ENCODE measurements around the gene CTBP1.
A peak's percentile ranks its signal among the peaks of the same experiment; 100 is the strongest.

CTBP1 gene

GRCh38 chr4:1222036-1222789 lies 26.7 kb downstream of the CTBP1 start:
- DNase-seq, result no peak

DNA sequence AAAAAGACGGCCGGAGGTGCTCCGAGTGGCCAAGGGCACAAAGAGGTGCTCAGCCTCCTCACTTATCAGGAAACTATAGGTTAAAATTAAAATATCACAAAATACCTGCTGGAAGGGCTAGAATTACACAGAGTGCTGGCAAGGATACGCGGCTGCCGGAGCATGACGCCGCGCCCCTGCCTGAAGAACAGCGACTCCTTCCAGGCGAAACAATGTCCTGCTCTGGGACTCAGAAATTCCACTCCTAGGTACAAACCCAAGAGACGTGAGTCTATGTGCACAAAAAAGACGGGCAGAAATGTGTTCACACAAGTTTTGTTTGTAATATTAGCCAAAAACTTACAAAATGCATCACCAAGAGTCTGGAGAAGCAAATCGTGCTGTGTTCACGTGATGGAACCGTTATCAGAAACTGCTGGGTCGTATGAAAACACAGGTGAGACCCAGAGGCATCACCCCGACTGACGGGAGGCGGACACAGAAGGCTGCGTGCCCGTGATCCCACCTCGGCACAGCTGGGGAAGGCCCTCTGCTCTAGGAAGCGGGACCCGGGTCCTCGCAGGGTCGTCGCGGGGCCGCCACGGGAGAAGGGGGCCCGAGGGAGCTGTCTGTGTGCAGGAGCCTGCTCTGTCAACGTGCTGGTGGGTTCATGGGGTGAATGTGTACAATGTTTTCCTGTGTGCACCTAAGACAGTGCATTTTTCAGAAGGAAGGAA lies 27.6 kb downstream of the CTBP1 start:
- no peak for DNase-seq

GRCh38 chr4:1220566-1220965 lies 28.4 kb downstream of the CTBP1 start:
- no peak for DNase-seq

- DNase-seq, result no peak
These were observed 29.4 kb downstream of the CTBP1 start for GRCh38 chr4:1219566-1219950.

- DNase-seq, result no peak
These were observed 30.0 kb downstream of the CTBP1 start for GRCh38 chr4:1218634-1219565.

- DNase-seq, result no peak
These were observed 31.6 kb downstream of the CTBP1 start for GRCh38 chr4:1217366-1217765.

- DNase-seq, result peak; percentile 49
These were observed 32.0 kb downstream of the CTBP1 start for GRCh38 chr4:1216869-1217294.

DNA sequence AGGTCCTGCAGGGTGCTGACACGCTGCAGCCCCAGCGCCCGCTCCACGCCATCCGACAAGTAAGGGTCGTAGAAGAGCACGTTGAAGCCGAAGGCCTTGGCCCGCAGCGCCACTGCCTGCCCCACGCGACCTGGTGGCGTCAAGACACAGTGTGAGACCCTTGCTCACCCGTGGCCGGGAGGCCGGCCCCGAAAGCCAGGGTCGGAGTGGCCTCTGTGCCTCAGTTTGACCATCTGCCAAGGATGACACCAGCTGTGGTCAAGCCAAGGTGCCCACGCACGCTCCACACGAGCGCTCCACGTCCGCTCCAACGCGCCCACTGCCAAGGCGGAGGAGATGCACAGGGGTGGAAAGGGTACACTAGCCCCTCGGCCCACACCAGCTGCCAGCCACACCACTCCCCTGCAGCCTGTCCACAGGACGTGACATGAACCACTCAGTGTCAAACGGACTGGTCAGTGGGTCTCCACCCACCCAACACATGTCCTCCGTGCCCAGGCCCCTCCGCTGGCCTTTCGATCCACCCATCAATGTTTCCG lies 32.8 kb downstream of the CTBP1 start:
- no peak for DNase-seq

- no peak for DNase-seq
These were observed 33.5 kb downstream of the CTBP1 start for GRCh38 chr4:1215141-1216075.

- DNase-seq, result no peak
These were observed 34.5 kb downstream of the CTBP1 start for GRCh38 chr4:1214101-1215095.

DNA sequence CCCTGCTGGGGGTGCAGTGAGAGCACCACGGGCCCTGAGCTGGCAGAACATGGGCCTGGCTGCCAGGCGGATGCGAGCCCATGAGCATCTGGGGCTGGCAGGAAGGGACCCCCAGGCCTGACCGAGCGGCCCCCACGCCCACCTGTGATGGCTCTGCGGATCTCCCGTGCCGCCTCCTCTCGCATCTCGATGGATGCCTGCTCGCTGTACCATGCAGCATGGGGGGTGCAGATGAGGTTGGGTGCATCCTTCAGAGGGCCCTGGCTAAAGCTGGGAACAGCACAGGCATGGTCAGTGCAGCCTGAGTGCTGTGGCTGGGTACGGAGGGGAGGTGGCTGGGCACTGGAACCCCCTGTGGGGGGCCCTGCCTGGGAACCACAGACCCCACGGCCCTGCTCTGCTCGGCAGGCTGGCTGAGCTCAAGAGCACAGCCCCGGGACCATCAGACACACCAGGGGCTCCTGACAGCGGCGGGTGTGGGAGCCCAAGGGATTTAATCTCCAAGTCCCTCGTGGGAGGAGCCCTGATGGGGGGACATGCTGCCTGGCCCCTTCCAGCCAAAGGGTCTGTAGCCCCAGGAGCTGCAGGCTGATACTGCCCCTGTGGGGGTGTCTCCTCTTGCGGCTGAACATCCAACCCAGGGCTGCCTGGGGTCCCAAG lies 35.5 kb downstream of the CTBP1 start:
- DNase-seq, result no peak

DNA sequence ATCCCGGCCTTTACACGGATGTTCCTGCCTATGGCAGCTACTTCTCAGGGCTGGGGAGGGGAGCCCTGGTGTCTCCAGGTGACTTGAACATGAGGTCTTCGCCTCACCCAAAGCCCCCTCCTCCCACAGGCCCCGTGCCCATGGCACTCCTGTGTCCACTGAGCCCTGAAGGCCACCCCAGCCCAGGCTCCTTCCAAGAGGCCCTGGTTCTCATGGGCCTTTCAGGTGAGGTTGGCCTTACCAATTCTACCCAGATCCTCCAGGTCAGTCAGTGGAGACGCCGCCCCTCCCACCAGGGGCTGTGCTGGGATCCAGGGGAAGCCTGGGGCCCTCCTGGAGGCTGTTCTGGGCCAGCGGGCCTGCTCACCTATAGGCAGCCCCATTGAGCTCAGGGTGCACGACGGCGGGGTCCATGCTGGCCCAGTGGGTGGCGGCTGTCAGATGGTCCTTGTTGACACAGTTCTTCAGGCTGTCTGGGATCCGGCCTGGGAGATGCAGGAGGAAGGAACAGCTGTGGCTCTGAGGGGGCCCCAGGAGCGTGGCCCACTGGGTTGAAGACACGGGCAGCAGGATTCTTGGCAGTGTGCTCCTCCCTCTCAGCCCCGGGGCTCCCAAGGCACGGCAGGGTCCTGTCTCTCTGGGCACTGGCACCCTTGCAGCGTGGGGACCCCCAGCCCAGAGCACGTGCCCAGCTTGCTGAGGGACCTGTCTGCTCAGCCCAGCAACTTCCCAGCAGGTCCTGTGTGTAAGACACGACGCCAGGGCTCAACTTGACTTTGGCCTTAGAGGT lies 36.2 kb downstream of the CTBP1 start:
- DNase-seq, result no peak

GRCh38 chr4:1211891-1212545 lies 36.9 kb downstream of the CTBP1 start:
- DNase-seq, result no peak

DNA sequence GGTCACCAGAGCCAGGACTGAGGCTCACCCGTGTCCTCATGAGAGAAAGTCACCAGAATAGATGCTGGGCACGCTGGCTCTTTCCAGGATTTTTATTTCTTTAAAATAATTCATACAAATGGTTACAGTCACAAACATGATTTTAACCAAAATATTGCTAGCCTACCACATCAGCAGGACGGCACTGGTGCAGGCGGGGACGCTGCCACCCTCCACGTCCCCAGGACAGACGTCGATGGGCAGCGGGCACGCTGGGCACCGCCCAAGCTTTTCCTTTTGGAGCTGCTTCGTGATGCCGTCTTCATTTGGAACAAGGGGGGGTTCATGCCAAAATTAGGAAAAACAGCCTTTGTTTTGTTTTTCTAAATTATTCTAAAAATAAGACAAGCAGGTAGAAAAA lies 37.6 kb downstream of the CTBP1 start:
- no peak for DNase-seq

- no peak for DNase-seq
These were observed 38.0 kb downstream of the CTBP1 start for GRCh38 chr4:1210971-1211370.

DNA sequence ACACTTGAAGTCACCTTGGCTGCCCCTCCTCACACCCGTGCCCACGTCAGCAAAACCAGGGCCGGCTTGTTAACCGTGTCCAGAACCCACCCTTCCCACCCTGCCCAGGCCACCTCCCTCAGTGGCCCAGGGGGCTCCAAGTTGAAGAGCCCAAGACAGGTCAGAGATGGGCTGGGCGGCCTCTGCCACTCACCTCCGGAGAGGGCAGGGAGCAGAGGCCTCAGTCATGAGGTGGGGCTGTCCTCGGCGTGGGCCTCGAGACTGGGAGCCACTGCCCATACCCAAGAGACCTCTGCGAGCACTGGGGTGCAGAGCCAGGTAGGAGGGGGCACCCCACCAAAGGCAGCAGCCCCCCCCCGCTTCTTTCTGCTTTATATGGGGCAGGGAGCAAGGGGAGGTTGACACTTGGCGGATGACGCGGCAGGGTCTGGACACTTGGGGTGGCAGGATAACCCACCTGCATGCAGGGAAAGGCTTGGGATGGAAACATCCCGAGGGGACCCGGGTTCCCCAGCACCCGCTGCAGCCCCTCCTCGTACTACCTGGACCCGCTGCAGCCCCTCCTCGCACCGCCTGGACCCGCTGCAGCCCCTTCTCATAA lies 38.6 kb downstream of the CTBP1 start:
- no peak for DNase-seq

DNA sequence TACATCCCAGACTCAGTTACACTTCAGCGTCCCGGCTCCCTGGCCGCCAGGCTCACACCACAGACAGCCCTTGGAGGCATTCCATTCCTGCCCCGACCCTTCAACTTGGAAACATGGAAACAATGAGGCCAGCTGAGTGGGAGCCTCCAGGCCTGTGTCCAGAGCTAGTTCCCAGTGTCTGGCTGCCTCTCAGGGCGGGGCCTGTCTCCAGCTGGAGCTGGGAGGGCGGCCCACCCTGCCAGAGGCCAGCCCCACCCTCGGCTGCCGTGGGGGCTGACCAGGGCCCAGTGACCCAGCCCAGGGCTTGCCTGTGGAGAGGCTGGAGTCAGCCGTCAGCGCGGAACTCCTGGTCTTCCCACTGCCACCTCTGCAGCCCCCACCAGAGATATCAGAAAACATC lies 39.1 kb downstream of the CTBP1 start:
- no peak for DNase-seq
